GM19240 (cell line): Measurements from ENCODE around the gene ABLIM3.

Source experiments
- DNase-seq: peaks from one replicate; pipeline ENCODE4 v3.0.0; 2011; ENCODE audit warnings: low spot score; ENCODE audit not compliant: insufficient read length

Gene ABLIM3

DNA sequence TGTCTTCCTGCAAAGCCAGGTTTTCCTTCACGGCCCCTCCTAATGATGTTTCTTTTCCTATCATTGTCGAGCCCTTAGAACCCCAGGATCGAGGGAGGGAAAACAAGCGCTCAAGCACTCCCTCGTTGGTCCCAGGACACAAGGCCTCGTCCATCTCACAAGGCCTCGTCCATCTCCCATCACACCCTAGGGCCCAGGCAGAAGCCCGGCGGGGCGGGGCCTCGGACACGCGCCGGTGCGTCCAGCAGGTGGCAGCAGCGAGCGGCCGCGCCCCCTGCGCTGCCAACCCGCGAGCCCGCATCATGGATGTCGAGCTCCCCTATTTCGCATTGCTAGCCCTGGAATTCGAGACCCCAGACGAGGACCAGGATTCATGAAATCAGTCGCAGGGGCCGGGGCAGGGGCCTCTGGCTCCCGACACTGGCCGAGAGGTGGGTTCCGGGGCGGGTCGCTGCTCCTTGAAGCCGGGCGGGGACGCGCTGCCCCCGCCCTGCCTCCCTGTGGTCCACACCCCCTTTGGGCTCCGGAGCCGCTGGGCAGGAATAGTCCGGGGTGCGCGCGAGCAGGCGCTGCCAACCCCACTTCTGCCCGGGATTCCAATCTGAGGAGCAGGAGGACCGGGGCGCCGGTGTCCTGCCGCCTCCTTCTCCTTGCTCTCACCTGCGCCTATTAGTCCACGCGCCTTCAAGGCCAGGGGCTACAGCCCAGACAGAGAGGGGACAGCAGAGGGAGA is at the start of gene ABLIM3:
ABLIM3 (plus strand) TSS at position 270 of the 733 bp plus-strand sequence. CDS start 603 bp downstream, outside the sequence.
- DNase-seq, result peak; percentile 65

DNA sequence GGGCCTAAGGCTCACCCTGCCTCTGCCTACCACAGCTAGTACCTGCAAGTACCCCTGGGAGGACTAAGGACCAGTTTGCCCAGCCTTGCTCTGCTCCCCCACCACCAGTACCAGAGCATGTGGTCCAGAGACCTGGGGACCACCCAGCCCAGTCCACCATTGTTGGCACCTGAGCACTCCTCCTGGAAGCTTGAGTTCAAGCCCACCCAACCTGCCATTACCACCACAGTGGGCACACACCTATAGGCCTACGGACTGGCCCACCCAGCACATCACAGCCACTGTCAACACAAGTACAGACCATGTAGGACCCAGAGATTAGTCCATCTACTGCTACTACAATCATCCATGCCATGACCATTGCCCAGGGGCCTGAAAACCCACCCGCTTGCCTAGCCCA is 47.7 kb upstream of the ABLIM3 start:
- DNase-seq, result no peak

DNA sequence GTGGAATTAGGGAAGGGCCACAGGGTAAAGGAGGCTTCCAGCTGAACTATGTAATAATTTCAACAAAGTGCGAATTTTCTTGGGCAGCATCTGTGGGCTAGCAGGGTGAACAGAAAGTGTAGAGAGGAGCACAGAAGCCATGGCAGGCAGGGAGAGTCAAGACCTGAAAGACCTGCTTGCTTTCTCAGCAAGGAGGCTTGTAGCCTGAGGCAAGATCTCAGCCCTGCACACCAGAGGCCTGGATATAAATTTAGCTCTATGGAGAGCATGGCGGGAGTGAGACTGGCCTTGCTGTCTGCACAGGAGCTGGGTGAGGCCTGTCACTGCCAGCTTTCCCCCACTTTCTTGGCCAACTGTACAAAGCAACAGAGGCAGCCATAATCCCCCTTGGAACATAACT is 46.3 kb upstream of the ABLIM3 start:
- DNase-seq, result no peak

DNA sequence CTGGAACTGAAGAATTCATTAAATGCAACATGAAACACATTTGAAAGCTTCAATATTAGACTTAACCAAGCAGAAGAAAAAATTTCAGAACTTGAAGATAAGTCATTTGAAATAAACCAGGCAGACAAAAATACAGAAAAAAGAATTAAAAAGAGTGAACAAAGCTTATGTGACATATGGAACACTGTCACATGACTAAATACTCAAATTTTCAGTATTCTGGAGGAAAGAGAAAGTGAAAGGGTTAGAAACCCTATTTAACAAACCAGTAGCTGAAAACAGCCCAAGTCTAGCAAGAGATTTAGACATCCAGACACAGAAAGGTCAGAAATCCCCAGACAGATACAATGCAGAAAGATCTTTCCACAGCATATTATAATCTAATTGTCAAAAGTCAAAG is 41.4 kb upstream of the ABLIM3 start:
- DNase-seq, result no peak

DNA sequence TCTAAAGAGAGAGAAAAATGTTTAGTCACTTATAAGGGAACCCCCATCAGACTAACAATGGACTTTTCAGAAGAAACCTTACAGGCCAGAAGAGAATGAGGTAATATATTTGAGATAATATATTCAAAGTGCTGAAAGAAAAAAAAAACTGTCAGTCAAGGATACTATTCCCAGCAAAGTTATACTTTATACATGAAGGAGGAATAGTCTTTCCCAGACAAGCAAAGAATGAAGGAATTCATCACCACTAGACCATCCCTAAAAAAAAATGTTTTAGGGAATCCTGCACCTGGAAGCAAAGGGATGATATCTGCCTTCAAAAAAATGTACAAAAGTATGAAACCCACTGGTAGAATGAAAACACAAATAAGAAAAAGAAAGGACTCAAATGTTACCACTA is 41.0 kb upstream of the ABLIM3 start:
- DNase-seq, result no peak

DNA sequence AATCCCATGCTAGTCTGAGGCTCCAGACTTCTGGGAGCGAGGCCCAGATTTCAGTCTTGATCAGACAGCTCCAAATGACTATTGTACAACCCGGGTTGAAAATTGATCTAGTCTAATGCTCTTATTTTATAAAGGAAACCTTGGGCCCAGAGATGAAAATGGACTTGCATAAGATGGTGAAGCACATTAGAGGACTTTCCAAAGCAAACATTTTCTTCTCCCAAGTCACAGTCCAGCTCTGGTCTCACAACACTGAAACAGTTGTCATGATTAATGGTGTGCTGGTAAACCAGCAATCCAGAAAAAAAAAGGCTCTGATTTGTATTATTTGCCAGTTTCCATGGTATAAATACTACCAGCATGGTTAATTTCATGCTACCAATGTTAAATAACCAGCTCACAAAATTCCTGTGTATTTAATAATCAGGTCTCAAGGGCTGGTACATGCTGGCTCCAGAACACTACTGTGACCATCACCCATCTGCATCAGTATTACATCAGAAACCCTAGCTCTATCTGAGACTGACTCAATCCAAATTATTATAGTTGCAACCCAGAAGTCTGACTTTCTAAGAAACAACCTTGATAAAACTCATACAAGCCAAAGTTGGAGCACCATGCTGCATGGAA is 32.5 kb upstream of the ABLIM3 start:
- no peak for DNase-seq

DNA sequence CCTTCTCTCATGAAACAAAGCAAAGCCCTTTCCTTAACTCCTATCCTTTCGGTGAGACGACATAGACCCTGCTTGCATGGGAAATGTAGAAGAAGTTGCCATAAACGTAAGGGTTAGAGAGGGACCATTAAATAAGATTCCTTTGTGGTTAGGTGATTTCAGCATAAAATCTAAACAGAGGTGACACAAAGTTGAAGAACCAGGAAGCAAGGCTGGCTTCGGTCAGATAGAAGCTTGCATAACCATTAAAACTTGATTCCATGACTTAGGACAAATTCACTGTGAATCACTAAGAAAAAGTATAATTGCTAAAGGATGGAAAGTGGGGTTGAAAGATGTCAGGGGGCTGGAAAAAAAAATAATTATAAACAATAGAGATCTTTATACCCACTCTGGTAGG is 30.9 kb upstream of the ABLIM3 start:
- DNase-seq, result no peak

DNA sequence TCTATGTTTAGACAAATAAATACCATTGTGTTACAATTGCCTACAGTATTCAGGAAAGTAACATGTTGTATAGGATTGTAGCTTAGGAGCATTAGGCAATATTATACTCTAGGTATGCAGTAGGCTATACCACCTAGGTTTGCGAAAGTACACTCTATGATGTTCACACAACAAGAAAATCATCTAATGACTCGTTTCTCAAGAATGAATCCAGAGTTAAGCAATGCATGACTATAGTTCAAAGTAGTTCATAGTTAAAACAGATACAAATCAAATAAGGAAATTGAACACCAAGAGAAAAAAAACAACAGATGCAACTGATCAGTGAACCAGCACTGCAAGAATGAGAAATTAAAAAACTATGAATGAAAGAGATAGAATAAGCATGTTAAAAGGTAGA is 27.6 kb upstream of the ABLIM3 start:
- no peak for DNase-seq

DNA sequence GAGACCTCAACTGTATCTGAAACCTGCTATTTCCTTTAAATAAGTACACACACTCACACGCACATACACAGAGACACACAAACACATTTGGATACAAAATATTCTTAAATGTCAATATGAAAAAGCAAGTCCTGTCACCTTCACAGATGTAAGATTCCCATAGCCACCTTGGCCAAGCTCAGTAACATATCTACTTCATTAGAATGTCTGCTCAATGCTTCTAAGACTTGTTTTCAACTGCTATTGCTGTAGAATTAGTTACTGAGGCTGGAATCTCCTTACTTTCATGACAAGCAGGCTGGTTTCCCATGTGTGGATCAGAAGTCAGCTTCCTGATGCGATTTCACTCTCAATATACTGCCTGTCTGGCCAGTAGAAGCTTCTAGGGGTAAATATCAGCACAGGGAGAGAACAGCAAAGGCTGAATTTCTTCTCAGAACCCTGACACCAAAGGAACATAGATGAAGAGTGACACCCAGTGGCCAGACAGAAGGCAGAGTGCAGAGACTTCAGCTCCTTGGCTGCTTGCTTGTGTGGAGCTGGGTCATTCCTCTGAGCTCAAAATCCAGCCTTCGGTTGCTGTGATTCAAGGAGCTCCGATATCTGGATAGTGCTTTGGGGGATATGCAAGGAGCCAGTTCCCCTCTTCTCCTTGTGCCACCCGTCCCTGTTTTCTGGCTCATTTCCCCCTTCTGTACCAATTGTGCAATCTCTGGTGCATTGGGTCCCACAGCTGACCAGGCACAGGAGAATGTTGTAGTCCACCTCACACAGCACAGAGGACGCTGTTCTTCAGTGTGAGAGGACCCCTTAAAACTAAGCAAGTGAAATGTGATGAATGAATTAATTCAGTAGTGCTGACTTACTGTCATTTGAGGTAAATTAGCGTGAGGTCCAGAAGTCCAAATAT is 26.6 kb upstream of the ABLIM3 start:
- DNase-seq, result no peak

DNA sequence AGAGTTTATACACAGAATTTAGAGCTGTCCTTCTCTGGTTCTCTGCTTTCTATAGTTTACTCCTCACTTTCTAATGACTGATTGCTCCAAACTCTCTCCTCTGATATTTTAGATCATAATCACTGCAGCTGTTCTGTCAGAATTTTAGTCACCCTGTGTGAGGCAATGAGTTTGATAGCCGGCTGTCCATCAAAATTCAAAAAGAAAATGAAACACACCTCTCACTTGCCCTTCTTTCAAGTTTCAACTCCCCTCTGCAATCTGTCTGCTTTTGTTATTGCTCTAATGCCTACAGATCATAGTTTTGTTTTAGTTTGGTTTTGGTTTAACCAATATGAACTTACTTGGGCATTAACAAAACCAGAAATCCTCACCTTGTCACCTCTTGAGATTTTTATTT is 23.3 kb upstream of the ABLIM3 start:
- DNase-seq, result peak; percentile 15

DNA sequence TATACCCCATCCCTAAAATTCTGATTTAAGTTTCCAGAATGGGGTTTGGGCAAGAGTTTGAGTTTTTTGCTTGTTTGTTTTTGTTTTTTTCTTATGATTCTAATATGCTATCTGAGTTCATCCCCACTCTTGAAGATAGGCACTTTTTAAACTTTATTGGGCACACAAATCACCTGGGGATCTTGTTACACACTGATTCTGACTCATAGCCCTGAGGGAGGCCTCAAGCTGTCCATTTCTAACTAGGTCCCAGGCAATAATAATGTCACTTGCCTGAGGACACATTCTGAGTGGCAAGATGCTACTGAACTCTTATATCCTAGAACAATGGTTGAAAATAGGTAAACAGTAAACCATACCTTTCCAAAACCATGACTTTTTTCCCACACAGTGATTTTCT is 22.8 kb upstream of the ABLIM3 start:
- DNase-seq, result no peak

DNA sequence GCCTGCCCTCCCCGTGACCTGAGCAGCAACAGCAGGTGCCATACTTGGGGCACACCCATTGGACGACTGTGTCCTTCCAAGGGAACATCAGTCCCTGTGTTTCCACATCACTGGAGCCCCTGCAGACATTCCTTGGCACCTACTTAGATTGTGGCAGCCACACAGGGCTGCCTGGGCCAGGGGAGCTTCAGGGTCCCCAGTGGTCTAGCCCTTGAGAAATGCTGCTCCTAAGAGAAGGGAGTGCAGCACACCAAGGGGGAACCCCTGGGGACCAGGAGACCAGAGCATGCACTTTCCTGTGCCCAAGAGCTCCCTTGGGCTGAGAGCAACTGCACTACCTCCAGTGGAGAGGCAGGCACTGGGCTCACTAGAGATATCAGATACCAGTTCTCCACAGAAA is 20.1 kb upstream of the ABLIM3 start:
- DNase-seq, result no peak

DNA sequence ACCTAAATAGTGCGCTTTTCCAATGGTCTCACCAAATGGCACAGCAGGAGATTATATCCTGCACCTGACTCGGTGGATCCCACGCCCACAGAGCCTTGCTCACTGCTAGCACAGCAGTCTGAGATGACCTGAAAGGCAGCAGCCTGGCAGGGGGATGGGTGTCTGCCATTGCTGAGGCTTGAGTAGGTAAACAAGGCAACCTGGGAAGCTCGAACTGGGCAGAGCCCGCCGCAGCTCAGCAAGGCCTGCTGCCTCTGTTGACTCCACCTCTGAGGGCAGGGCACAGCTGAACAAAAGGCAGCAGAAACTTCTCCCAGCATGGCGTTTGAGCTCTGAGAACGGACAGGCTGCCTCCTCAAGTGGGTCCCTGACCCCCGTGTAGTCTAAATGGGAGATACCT is 18.1 kb upstream of the ABLIM3 start:
- no peak for DNase-seq

DNA sequence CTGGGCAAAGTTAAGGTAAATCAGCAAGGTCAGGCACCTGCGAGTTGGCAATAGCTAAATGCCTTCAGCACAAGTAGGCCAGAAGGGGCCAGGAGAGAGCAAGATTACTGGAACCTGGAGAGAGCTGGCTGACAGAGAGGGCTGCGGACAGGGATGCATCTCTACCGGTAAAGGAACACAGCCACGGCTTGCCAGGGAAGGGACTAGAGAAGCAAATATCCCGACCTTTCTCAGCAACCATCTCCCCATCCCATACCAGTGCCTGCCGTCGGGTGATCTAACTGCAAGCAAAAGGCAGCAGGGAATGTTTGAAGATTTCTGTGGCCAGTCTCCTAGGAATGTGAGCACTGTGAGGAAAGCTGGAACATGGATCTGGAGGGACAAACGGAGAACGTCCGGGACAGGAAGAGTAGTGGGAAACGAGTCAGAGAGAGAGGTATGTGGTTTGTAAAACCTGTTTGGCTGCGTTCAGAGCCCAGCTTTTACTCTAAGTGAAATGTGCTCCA is 15.9 kb upstream of the ABLIM3 start:
- no peak for DNase-seq

DNA sequence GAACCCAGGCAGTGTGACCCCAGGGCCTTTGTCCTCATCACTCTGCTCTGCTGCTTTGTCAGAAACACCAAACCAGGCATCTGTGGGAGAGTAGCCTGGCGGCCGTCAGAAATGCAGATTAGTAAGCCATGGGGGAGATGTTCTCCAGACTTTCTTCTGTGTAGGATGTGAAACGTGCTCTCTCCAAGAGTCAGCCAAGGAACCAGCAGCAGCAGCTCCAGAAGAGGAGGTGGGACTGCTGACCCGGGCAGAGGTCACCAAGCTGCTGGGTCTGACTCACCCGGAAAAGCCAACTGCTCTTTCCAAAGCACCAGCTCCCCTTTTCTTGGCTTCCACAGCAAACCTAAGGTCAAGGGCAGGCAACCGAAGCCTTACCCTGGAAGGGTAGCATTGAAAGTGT is 14.4 kb upstream of the ABLIM3 start:
- no peak for DNase-seq

DNA sequence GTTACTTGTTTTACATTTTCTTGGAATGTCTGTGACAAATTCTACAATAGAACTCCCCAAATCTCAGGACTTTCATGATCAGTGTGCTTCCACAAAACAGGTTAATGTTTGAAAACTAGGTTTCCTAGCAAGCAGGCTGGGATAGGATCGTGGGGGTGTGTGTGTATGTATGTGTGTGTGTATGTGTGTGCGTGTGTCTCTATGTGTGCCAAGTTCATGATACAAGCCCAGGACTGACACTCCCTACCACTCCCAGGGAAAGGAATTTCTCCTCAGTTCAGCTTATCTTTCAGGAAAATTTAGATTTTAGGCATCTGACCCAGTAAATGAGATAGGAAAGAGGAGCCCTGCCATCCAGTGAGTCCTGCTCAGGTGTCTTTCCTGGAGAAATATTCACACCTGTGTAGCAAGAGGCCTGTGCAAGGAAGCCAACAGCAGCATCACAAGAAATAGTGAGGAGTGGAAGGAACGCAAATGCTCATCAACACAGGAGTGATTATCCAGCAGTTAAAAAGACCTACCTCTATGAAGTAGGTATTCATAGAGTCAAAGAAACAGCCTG is 13.8 kb upstream of the ABLIM3 start:
- DNase-seq, result no peak

DNA sequence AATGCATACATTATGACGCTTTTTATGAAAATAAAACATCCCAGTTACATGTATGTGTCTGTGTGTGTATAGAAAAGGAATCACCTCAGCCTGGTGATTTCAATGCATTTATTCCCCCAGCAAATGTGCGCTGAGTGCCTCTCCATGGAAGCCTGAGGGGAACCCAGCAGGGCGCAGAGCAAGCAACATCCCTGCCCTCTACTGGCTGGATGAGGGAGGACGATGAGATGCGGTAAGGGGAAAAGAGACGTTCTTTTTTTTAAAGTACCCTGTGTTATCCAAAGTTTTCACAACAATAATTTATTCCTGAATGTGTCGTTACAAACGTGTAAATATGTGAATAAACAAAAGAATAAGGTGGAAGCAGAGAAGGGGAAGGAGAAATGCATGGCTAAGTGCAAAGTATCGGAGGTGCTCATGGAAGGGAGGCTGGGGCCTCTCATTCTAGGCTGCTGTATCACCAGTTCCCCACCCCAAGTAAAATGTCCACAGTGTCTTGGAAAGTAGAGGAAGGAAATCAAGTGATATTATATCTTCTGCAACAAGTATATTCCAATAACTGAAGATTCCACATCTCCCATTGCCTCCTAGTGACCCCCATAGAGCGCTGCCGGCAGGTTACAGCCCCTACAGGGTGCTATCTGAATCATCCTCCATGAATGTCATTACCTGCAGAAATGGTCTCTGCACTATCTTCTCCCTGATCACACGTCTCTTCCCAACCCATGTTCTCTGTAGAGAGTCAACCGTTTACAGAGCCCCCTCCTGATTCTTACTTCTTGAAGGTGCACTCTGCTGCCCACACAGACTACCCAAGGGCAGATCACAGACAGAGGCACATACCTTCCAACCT is 13.0 kb upstream of the ABLIM3 start:
- peak; percentile 23 for DNase-seq

DNA sequence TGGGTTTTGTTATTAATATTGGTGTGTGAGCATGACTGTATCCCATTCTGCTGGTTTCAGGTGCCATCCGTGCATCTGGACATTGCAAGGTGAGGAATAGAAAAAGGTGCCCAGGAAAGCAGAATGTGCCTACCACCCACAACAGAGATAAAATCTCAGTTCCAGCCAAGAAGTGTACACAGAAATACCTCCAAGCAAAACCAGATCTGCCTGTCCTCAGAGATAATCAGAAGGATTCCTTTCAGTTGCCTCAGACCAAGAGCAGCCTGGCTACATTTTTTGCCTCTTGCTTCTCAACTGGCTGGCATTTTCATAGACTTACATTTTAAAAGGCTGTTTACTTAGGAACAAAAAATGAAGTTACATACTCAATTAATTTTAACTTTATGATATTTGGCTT is 12.1 kb upstream of the ABLIM3 start:
- DNase-seq, result no peak

DNA sequence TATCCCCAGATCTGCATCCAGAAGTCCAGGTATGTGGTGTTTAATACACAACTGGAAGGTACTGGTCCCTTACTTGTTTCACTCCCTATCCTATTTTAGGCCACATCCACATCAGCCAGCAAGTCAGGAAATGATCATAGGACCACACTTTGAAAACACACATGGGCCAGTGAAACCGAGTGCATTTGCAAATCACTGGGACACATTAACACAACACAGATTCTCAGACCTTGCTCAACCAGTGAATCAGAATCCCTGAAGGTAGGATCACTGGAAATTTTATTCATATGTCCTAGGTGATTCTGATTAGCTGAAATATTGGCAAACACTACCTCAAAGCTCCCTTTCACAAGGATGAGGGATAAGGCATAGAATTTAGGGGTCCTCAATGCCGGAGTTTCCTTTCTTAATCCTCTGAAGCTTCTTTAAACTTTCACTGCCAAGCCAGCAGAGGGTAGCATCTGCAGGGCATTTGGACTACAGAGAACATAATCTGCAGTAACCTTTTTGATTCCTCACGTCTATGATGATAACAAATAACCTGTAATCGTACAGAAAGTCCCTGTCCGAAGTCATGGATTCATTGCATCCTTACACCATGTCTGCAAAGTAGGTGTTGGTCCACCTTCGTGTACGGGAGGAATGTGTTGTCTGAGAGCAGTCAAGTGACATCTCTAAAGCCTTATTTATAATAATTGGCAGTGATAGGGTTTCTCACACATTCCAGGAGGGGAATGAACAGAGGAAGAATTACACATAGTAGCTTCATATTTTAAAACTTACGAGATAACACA is 11.0 kb upstream of the ABLIM3 start:
- DNase-seq, result no peak

DNA sequence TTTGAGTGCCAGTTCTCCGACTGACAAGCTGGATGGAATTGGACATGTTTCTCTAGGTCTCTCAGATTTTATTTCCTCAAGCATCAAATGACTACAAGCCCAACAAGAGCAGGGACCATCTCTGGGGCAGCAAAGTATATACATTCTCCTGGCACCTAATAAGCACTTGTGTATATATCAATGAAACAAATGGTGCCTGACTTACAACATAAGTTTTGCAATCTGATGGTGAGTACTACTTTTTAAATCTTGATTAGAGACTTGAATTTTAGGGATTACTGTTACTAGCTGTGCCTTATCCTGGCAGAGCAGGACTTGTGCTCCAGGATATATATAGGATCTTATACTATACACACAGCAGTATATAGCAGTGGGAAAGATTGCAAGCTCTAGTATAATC is 8.8 kb upstream of the ABLIM3 start:
- no peak for DNase-seq
